Astrocyte of the cerebellum (primary cell): ENCODE data around the gene MYBL2.

Source experiments
- DNase-seq: peaks from one replicate; pipeline ENCODE4 v3.0.0-alpha.2; 2011; ENCODE audit warnings: low read depth
- H3K4me3 ChIP-seq: 2 replicates; pipeline ENCODE4 v1.5.1; 2011; ENCODE audit warnings: mild to moderate bottlenecking, low read depth, low read length, moderate library complexity
- CTCF ChIP-seq: IDR thresholded peaks from 2 replicates; pipeline ENCODE4 v1.5.1; 2012; ENCODE audit warnings: low read length, low read depth, moderate library complexity, mild to moderate bottlenecking; ENCODE audit errors: missing control alignments
- in situ Hi-C: cut with HindIII; loops from 2 replicates; pipeline ENCODE4 v1.10.0; 2017; ENCODE audit warnings: low sequenced_read_pairs

Gene MYBL2

GRCh38 chr20:43681991-43682410 lies 15.1 kb downstream of the MYBL2 start:
- in situ Hi-C loops = no loop called here
- no peak overlapping the region for H3K4me3 ChIP-seq
- TF ChIP-seq CTCF = no peak
- no peak for DNase-seq

- in situ Hi-C loops = no loop called here
- no peak overlapping the region for H3K4me3 ChIP-seq
- DNase-seq = no peak
- no peak for TF ChIP-seq CTCF
Measured at GRCh38 chr20:43682446-43682845, 15.5 kb downstream of the MYBL2 start.

DNA sequence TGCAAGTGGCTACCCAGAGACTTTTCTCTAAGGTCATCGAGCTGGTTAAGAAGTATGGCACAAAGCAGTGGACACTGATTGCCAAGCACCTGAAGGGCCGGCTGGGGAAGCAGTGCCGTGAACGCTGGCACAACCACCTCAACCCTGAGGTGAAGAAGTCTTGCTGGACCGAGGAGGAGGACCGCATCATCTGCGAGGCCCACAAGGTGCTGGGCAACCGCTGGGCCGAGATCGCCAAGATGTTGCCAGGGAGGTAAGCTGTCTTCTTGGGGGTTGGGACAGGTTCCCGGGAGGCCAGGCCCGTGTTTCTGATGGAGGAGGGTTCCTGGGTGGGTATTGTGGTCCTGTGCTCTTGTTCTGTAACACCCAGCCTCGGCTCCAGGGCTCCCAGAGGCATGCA lies 19.9 kb downstream of the MYBL2 start:
- no peak for TF ChIP-seq CTCF
- DNase-seq = no peak
- no peak overlapping the region for H3K4me3 ChIP-seq
- in situ Hi-C loops = no loop called here

- no peak for DNase-seq
- in situ Hi-C loops = no loop called here
- no peak overlapping the region for H3K4me3 ChIP-seq
- TF ChIP-seq CTCF = no peak
Measured at GRCh38 chr20:43689165-43689564, 22.3 kb downstream of the MYBL2 start.

DNA sequence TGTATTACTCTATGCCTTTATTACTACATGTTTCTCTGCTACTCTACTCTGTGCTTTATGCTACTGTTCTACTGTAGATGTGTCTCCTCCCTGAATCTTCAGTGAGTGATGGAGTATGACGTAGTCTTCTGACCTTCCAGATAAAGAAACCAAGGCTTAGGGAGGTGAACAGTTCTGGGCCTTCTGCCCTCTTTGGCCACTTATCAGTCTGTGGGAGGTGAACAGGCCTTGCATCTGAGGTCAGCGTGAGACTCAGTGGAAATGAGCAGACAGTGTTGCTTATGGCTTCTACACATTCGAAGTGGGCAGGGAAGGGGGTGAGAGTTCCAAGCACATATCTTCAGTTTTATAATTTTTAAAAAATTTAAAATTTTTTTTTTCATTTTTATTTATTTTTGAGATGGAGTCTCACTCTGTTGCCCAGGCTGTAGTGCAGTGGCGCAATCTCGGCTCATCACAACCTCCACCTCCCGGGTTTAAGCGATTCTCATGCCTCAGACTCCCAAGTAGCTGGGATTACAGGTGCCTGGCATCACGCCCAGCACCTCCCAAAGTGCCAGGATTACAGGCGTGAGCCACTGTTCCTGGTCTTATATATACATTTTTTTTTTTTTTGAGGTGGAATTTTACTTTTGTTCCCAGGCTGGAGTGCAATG lies 24.2 kb downstream of the MYBL2 start:
- no peak overlapping the region for H3K4me3 ChIP-seq
- DNase-seq = no peak
- TF ChIP-seq CTCF = no peak
- in situ Hi-C loops = no loop called here

DNA sequence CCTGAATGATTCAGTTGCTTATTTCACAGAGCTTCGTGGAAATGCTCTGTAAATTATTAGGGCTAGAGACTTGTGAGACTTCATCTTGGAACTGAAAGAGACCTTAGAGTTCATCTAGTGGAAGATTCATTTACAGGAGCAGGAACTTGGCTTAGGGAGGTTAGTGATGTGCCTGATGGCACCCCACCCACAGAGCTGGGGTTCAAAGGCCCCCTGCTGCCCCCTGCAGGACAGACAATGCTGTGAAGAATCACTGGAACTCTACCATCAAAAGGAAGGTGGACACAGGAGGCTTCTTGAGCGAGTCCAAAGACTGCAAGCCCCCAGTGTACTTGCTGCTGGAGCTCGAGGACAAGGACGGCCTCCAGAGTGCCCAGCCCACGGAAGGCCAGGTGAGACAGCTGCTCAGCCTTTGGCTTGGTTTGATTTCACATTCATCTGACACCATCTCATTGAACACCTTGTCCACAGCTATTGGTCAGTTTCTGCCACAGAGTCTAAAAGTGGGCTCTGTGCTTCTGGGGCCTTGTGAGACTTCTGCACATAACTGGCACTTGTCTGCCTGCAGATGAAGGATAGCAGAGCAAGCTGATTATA lies 25.1 kb downstream of the MYBL2 start:
- DNase-seq = peak; percentile 6
- TF ChIP-seq CTCF = peak; percentile 69
- H3K4me3 ChIP-seq = no peak overlapping the region
- in situ Hi-C loops = no loop called here

DNA sequence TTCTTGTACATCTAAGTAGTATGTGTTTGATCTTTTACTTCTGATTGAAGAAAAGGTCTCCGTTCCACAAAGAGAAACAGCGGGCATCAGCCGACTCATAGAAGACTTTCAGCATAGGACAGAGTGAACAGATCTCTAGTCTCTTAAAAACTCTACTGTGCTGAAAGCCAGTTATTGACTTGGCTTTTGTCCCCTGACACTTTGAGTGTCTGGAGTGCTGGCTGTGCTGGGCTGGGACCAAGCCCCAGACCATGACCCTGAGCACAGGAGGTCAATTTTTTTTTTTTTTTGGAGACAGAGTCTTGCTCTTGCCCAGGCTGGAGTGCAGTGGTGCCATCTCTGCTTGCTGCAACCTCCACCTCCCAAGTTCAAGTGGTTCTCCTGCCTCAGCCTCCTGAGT lies 27.8 kb downstream of the MYBL2 start:
- no peak for TF ChIP-seq CTCF
- H3K4me3 ChIP-seq = no peak overlapping the region
- DNase-seq = no peak
- in situ Hi-C loops = no loop called here
